ENCODE results near the gene ZNF212.

ZNF212 gene

GRCh38 chr7:149289856-149290255 lies 50.4 kb downstream of the ZNF212 start:
- no peak for DNase-seq

- no peak for DNase-seq
Measured at GRCh38 chr7:149291036-149291780, 51.8 kb downstream of the ZNF212 start.

GRCh38 chr7:149291781-149292461 lies 52.5 kb downstream of the ZNF212 start:
- no peak for DNase-seq

GRCh38 chr7:149292462-149292823 lies 53.0 kb downstream of the ZNF212 start:
- DNase-seq: no peak

GRCh38 chr7:149293338-149293737 lies 53.9 kb downstream of the ZNF212 start:
- no peak for DNase-seq

GRCh38 chr7:149293946-149294633 lies 54.6 kb downstream of the ZNF212 start:
- DNase-seq: no peak

- DNase-seq: no peak
Measured at GRCh38 chr7:149294634-149295480, 55.4 kb downstream of the ZNF212 start.

GRCh38 chr7:149295481-149295850 lies 56.0 kb downstream of the ZNF212 start:
- DNase-seq: no peak

- DNase-seq: no peak
Measured at GRCh38 chr7:149296368-149296767, 56.9 kb downstream of the ZNF212 start.

GRCh38 chr7:149297034-149297755 lies 57.7 kb downstream of the ZNF212 start:
- DNase-seq: no peak

- DNase-seq: no peak
Measured at GRCh38 chr7:149300620-149301285, 61.3 kb downstream of the ZNF212 start.

GRCh38 chr7:149302222-149302621 lies 62.8 kb downstream of the ZNF212 start:
- DNase-seq: no peak

GRCh38 chr7:149302865-149303264 lies 63.4 kb downstream of the ZNF212 start:
- DNase-seq: no peak

- DNase-seq: no peak
Measured at GRCh38 chr7:149304006-149304405, 64.6 kb downstream of the ZNF212 start.
